Measurements from ENCODE around the gene EPG5. TPM values are rescaled to one million over a fixed set of nuclear protein-coding genes. Genes with fewer than 3 reads are reported as not detected.

Gene EPG5
- total RNA-seq, 1 experiment from 2014 or later = 16.1 TPM

GRCh38 chr18:45916302-45916701 is 50.8 kb downstream of the EPG5 start:
- Mint-ChIP-seq H3K36me3 (ENCODE audit: insufficient read depth in 1 of 3, low read depth in 3 of 3) (peaks cover 7 to 52% (median 38%) of the 10 kb centered on the region in 3 experiments; a peak in 6 of 7 replicates), H3K27ac (peak overlapping the region in 1 of 3 experiments; percentile 51; a peak in 1 of 7 replicates)
- H4K5ac ChIP-seq (ENCODE audit: insufficient read length, low read depth, low read length) = no peak overlapping the region

More at GRCh38 chr18:45916302-45916701, 50.8 kb downstream of the EPG5 start:
- Histone ChIP-seq H3K4ac (ENCODE audit: low read depth, low read length) (no peak overlapping the region), H2BK15ac (ENCODE audit: low read depth, low read length) (no peak overlapping the region), H3K4me2 (ENCODE audit: insufficient read depth, insufficient read length, low read length) (no peak overlapping the region), H2AFZ (ENCODE audit: low read length) (no peak overlapping the region), H3K18ac (ENCODE audit: insufficient read length, low read depth, low read length) (no peak overlapping the region), H2BK120ac (ENCODE audit: low read depth, low read length, poor library complexity, severe bottlenecking) (no peak overlapping the region), H3K14ac (ENCODE audit: insufficient read depth, low read length) (no peak overlapping the region), H3K9me3 (ENCODE audit: control insufficient read depth, low read depth, low read length) (no peaks in the 10 kb centered on the region), H3K4me1 (ENCODE audit: insufficient read depth, low read length) (no peaks in the 10 kb centered on the region), H2AK5ac (ENCODE audit: insufficient read length, low read length) (no peak overlapping the region), H4K8ac (replicated peaks; ENCODE audit: insufficient read length, low read depth, low read length) (no peak overlapping the region), H4K20me1 (ENCODE audit: control insufficient read depth, insufficient read depth, insufficient read length) (no peaks in the 10 kb centered on the region), H4K91ac (ENCODE audit: insufficient read length, low read depth, low read length) (no peak overlapping the region), H3K27ac (ENCODE audit: insufficient read length, low read depth, low read length) (no peak overlapping the region), H2BK20ac (ENCODE audit: low read depth, low read length, poor library complexity, severe bottlenecking) (no peak overlapping the region), H3K79me2 (ENCODE audit: insufficient read depth, low read length) (no peaks in the 10 kb centered on the region), H3T11ph (ENCODE audit: low read length) (no peak overlapping the region), H2BK5ac (ENCODE audit: insufficient read length, low read length) (no peak overlapping the region), H3K56ac (ENCODE audit: insufficient read length, low read depth, low read length) (no peak overlapping the region), H3K23me2 (ENCODE audit: insufficient read length, low read depth, low read length, poor library complexity, severe bottlenecking) (no peaks in the 10 kb centered on the region), H3K27me3 (ENCODE audit: insufficient read depth, low read length) (no peaks in the 10 kb centered on the region), H3K79me1 (ENCODE audit: insufficient read depth, low read depth, low read length, poor library complexity, severe bottlenecking) (no peaks in the 10 kb centered on the region), H3K23ac (ENCODE audit: insufficient read length, low read depth, low read length) (no peak overlapping the region), H2BK12ac (ENCODE audit: insufficient read length, low read depth, low read length) (no peak overlapping the region), H3K9ac (ENCODE audit: extremely low read depth, insufficient read length, low read length) (no peak overlapping the region)
- TF ChIP-seq CTCF (conservative IDR thresholded peaks at IDR 0.05) = peak; percentile 33; the same call in 2 of the 3 replicates
- no CpG with 5 or more reads among the region's 8 CpGs for WGBS (ENCODE audit: extremely low coverage, insufficient read length, low lambda C conversion rate)
- H3K4me3 Mint-ChIP-seq = no peak overlapping the region
- no peaks in the 10 kb centered on the region for H3K4me1 Mint-ChIP-seq
- H3K27me3 Mint-ChIP-seq (ENCODE audit: low read depth) = no peaks in the 10 kb centered on the region
- DNase-seq = no peak
- H3K9me3 Mint-ChIP-seq = no peaks in the 10 kb centered on the region
